Head of caudate nucleus (tissue), 42 donors: ENCODE results near the gene CNTNAP2.

Experiments used
- DNase-seq, 42 donors: peaks; one replicate each; pipeline versions ENCODE4 v3.0.0 to v3.0.0-alpha.2; 2020 to 2021; ENCODE audit warnings: mixed read lengths in 7 of 42
- intact Hi-C: fragments of 100-400 bp; cut with DNase I; formaldehyde crosslinking; loops from one replicate; pipeline ENCODE4 v1.15.0; 2022

CNTNAP2 gene

GRCh38 chr7:146647445-146647844, 530.8 kb downstream of the CNTNAP2 start:
- intact Hi-C loops, result no loop called here
- DNase-seq, result no peak

DNA sequence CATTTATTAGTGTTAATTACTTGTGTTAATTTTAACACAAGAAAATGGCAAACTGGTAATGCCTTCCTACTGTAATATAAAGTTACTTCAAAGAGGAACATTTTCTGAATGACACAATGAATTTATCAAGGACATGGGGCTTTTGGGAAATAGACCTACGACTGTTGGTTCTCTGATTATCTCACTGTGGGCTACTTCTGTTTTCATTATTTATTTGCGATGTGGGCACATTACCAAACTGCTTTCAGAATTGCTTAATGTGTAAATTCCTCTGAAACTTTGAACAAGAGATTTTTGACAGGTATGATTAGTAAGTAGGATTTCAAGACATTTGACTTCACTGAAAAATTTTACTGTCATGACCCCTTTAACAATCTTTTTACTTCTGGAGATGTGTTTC, 535.6 kb downstream of the CNTNAP2 start:
- no peak for DNase-seq
- intact Hi-C loops, result no loop called here

GRCh38 chr7:146654048-146654447, 537.4 kb downstream of the CNTNAP2 start:
- no peak for DNase-seq
- intact Hi-C loops, result no loop called here

DNA sequence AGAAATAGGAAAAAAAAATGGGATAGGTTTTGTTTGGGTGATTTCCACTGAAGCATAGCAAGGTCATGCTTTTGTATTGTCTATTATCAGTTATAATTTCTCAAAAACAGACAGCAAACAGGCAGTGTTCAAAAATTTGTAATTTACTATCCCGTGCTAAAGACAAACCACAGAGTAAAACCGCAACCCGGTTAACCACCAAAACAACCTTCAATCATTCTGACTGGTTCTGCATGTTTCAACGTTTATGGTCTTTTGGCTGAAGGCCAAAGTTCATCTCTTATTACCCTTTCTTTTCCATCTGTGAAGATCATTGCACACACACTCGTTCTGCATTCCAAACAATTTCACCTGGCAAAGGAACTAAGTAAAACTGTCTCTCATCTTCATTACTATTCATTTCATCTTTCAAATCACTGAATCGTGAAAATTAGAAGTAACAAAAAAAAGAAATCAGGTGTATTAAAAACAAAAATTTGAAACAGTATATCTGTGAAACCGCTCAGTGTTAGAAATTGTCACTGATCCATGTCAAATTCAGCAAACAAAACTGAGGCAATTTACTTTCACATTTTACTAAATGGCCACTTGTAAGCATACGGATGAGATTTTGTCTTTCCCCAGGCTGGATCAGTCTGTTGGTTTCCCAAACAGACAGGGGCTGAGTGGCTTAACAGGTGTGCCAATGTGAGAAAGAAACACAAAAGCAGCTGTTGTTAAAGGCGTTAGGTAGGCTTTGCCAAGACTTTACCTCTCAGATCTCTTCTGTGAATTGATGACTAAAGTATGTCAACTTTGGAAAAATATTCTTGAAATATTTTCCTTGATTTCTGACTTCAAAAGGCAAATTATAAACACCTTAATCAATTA, 539.6 kb downstream of the CNTNAP2 start:
- no peak for DNase-seq
- intact Hi-C loops, result no loop called here

DNA sequence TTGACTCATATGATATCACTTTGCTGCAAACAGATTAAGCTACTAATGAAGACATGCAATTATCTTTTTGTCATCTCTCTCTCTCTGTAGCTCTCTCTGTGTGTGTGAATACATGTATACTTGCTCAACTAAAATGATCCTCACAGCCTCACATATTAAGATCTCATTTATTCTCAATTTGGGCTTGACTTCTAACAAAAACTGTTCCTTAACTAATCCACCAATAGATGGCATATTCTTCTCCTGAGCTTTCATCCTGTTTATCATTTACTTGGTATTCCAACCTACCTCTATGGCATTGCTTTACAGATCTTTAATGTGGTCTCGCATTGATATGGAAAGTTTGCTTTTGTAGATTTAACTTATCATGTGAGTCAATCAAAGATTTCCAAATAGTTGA, 540.4 kb downstream of the CNTNAP2 start:
- no peak for DNase-seq
- intact Hi-C loops, result no loop called here

GRCh38 chr7:146658604-146659003, 542.0 kb downstream of the CNTNAP2 start:
- intact Hi-C loops, result no loop called here
- DNase-seq, result no peak

DNA sequence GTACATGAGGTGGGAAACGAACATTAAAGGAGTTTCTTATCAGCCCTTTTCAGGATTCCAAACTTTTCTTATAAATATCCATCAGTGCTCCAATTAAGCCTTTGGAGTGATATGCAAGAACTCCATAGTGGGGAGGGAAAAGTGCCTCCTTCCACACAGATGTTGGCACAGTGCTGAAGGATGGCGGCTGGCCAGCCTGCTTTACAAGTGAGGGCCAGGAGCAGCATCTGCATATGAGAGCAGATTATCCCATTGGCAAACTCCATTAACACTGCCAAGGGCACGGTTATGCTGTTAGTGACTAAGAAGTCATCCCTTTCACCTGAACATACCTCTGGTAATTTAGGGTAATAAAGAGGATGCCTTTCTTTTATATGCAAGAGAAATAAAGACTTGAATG, 543.1 kb downstream of the CNTNAP2 start:
- peak in 5 of 42 donors; percentile 8 to 33 (median 18) for DNase-seq
- intact Hi-C loops, result no loop called here

DNA sequence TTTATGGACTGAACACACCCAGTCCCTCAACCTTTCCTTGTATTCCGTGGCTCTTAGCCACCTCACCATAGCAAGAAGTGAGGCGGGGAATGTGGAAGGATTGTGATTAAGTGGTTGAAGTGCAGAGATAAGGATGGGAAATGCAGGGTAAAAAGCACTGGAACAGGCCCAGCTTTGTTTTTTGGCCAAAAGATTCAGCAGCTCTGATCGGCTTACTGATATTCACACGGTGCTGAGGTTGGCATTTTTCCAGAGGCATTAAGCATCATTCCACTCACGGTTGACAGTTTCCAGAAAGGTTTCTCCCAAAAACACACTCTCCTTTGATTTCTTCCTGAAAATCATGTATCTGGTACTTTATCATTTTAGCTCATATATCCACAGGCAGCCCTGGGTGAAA, 544.2 kb downstream of the CNTNAP2 start:
- intact Hi-C loops, result no loop called here
- no peak for DNase-seq

DNA sequence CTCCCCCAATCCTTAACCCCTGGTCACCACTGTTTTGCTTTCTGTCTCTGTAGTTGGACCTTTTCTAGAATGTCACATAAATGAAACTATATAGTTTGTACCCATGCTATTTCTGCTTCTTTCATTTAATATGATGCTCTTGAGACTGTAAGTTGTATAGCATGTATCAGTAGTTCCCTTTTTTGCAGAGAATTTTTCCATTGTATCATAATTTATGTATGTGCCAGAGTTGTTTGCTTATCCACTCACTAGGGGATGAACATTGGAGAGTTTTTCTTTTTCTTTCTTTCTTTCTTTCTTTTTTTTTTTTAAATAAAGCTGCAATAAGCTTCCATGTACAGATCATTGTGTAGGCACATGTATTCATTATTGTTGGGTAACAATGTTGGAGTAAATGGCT, 544.8 kb downstream of the CNTNAP2 start:
- intact Hi-C loops, result no loop called here
- no peak for DNase-seq

- intact Hi-C loops, result no loop called here
- DNase-seq, result no peak
Observed at GRCh38 chr7:146661929-146662328, 545.3 kb downstream of the CNTNAP2 start.

DNA sequence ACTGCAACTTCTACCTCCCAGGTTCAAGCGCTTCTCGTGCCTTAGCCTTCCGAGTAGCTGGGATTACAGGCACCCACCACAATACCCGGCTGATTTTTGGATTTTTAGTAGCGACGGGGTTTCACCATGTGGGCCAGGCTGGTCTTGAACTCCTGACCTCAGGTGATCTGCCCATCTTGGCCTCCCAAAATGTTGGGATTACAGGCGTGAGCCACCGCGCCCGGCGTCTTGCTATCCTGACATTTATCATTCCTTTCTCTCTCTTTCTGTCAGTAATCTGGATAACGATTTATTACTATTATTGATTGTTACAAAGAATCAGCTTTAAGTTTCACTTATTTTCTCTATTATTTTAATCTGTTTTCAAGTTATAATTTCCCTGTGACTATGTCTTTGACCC, 548.4 kb downstream of the CNTNAP2 start:
- DNase-seq, result no peak
- intact Hi-C loops, result no loop called here

DNA sequence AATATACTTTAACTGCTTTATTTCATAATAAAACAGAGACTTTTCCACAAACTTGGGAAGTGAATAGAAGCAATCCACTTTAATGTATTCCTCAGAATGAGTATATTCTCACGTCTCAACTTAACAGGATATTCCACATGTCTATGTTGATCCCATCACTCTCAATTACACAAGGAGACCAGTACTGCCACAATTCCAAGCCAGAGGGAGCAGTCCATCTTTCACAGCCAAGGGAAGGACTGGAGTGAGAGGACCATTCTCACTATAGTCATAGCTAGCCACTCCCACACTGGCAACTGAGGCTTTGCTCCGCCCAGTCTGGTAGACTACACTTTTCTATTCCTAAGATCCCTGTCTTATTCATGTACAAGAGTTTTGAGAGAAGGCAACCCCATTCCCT, 553.9 kb downstream of the CNTNAP2 start:
- intact Hi-C loops, result no loop called here
- no peak for DNase-seq

GRCh38 chr7:146681487-146681886, 564.9 kb downstream of the CNTNAP2 start:
- no peak for DNase-seq
- intact Hi-C loops, result no loop called here

GRCh38 chr7:146683439-146683838, 566.8 kb downstream of the CNTNAP2 start:
- intact Hi-C loops, result no loop called here

DNA sequence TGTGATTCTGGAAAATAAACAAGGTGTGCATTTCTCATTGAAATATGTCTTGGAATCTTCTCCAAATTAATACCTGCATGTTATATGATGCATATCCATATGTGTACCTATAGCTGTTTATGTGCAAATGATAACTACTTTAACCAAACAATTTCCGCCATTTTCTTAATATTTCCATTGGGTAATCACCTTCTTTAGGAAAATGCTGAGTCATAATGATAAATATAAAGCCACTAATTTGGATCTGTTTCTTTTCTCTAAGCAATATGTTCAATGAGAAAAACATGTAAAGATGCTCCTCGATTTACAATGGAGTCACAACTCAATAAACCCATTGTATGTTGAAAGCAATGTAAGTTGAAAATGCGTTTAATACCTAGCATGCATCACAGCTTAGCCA, 574.4 kb downstream of the CNTNAP2 start:
- intact Hi-C loops, result no loop called here
- no peak for DNase-seq

More at GRCh38 chr7:146683439-146683838, 566.8 kb downstream of the CNTNAP2 start:
- no peak for DNase-seq

DNA sequence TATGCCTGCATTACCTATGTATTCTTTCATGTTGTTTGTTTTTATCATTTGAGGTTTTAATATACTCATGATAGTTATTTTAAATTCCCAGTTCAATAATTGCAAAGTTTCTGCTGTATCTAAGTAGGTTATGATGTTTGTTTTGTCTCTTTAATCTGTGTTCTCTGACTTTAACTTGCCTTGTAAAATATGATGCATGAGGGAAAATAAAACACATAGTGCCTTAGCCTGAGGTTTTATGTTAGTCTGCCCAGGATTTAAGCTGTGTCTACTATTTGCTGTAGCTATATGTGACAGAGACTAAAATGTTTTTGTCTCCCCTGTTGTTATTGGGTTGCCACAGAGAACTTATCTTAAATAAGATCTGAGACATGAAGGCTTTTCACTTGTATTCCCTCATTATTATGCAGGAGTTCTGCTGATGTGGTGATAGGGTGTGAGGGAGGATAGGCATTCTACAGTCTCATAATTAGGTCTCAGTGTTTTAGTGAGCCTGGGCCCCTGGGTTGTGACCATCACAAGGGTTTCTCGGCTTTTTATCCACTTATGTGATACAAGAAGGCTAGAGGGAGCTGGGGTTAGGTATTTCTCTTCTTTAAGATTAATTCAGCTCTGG, 582.5 kb downstream of the CNTNAP2 start:
- intact Hi-C loops, result no loop called here
- DNase-seq, result no peak

GRCh38 chr7:146700015-146700560, 583.5 kb downstream of the CNTNAP2 start:
- DNase-seq, result no peak
- intact Hi-C loops, result no loop called here

- DNase-seq, result no peak
- intact Hi-C loops, result no loop called here
Observed at GRCh38 chr7:146701166-146701565, 584.6 kb downstream of the CNTNAP2 start.

DNA sequence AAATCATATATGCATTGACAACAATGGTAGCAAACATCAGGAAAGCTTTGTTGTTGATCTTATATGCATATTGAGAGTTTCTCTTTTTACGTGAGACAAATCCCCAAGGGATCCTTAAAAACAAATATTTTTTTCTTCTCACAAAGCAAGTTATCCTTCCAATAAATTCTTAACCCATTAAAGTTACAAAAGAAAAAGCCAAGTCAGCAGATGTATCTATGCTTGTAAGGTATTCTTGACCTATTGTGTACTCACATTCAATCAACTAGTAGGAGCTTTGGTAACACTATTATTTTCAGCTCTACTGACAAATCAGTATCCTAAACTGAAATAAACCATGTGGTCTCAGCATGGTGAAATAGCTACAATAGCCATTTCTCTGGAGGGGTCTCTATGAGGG, 586.3 kb downstream of the CNTNAP2 start:
- intact Hi-C loops, result no loop called here

DNA sequence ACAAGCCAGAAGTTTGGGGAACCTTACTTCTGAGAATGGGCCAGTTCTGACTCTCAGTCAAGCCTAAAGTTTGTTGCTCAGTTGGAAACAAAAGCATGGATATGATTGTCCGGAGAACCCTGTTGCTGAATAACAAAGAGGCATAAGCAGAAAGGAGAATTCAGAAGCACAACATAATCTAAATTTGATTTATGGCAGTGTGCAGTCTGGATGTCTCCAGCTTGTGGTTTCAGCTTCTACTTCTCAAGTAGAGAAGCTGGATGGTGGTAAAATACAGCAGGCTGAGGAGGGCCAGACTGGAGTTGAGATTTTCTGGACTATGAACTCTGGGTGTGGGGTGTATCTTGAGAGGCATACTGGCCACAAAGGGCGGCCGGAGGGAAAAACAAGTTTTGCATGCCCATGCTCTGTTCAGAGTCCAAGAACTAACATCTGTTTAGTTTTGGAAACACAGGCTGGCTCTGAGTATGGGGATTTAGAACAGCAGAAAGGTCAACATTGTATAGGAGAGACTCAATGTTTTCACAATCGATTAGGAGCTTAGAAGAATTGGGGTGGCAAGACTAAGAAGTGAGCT, 592.9 kb downstream of the CNTNAP2 start:
- intact Hi-C loops, result no loop called here
- DNase-seq, result no peak

More for the DNA sequence above, 586.3 kb downstream of the CNTNAP2 start:
- DNase-seq, result no peak
